Neural cell (in vitro differentiated cells): ENCODE results near the gene RXFP4. TPM values are rescaled to one million over a fixed set of nuclear protein-coding genes. Genes with fewer than 3 reads are reported as not detected.
"Not testable (repeated sequence)": the region's sequence is repeated elsewhere in the genome, so short reads cannot be mapped to it uniquely, and the experiment has no call there.

Experiments used
- H2AFZ ChIP-seq: fragments of 200-600, 300-800 bp; sonication (generic), shearing (Covaris generic); 2 replicates; pipeline ENCODE4 v1.6.0; 2014; ENCODE audit warnings: low read depth, mild to moderate bottlenecking, antibody characterized with exemption, low read length, moderate library complexity
- H3F3A ChIP-seq: fragments of 200-600 bp; shearing (Covaris generic); 2 replicates; pipeline ENCODE4 v1.6.1; 2016; ENCODE audit warnings: mild to moderate bottlenecking, moderate library complexity, mixed read lengths, antibody characterized with exemption, low read length; ENCODE audit not compliant: insufficient read depth, poor library complexity, severe bottlenecking
- H3K27ac ChIP-seq: fragments of 200-600, 300-800 bp; sonication (generic), shearing (Covaris generic); 2 replicates; pipeline ENCODE4 v1.5.1; 2014; ENCODE audit warnings: mild to moderate bottlenecking, low read length, moderate library complexity
- H3K27me3 ChIP-seq: fragments of 300-800, 200-600 bp; sonication (generic), shearing (Covaris generic); 2 replicates; pipeline ENCODE4 v1.6.0; 2014; ENCODE audit warnings: mild to moderate bottlenecking, low read depth, low read length, moderate library complexity; ENCODE audit not compliant: insufficient read depth
- H3K36me3 ChIP-seq: fragments of 300-800, 200-600 bp; sonication (generic), shearing (Covaris generic); 2 replicates; pipeline ENCODE4 v1.5.1; 2014; ENCODE audit warnings: mild to moderate bottlenecking, antibody characterized with exemption, low read length, moderate library complexity; ENCODE audit not compliant: insufficient read depth
- H3K4me2 ChIP-seq: fragments of 300-800, 200-600 bp; sonication (generic), shearing (Covaris generic); 2 replicates; pipeline ENCODE4 v1.6.0; 2014; ENCODE audit warnings: mild to moderate bottlenecking, low read length
- H3K4me3 ChIP-seq: fragments of 300-800, 200-600 bp; sonication (generic), shearing (Covaris generic); 2 replicates; pipeline ENCODE4 v1.5.1; 2014; ENCODE audit warnings: mild to moderate bottlenecking, low read length, moderate library complexity
- H3K79me2 ChIP-seq: fragments of 200-600 bp; shearing (Covaris generic); replicated peaks from 2 replicates; pipeline ENCODE4 v1.6.0; 2014; ENCODE audit warnings: mild to moderate bottlenecking, low read length, moderate library complexity; ENCODE audit not compliant: insufficient read depth
- H3K9ac ChIP-seq: fragments of 300-800, 200-600 bp; sonication (generic), shearing (Covaris generic); 2 replicates; pipeline ENCODE4 v1.6.1; 2016; ENCODE audit warnings: mild to moderate bottlenecking, low read length, mixed read lengths
- H3K9me2 ChIP-seq: fragments of 200-600 bp; shearing (Covaris generic); 2 replicates; pipeline ENCODE4 v1.6.1; 2016; ENCODE audit warnings: mild to moderate bottlenecking, low read length, mixed read lengths; ENCODE audit not compliant: insufficient read depth
- H3K9me3 ChIP-seq: fragments of 200-600, 300-800 bp; sonication (generic), shearing (Covaris generic); 2 replicates; pipeline ENCODE4 v1.6.1; 2016; ENCODE audit warnings: mild to moderate bottlenecking, mixed run types, low read length, moderate library complexity, mixed read lengths
- H4K20me1 ChIP-seq: fragments of 200-600 bp; shearing (Covaris generic); 2 replicates; pipeline ENCODE4 v1.6.1; 2016; ENCODE audit warnings: mild to moderate bottlenecking, mixed run types; ENCODE audit not compliant: insufficient read depth
- CTCF ChIP-seq: fragments of 450-650 bp; IDR thresholded peaks from 2 replicates; pipeline ENCODE4 v1.5.1; 2014; ENCODE audit warnings: antibody characterized with exemption, mild to moderate bottlenecking, moderate library complexity; ENCODE audit not compliant: poor library complexity, severe bottlenecking
- EZH2 ChIP-seq: fragments of 200-600, 300-800 bp; shearing (Covaris generic), sonication (generic); IDR thresholded peaks from 2 replicates; pipeline ENCODE4 v1.6.1; 2014; ENCODE audit warnings: antibody characterized with exemption, low read length, borderline replicate concordance, mild to moderate bottlenecking; ENCODE audit not compliant: insufficient read depth, poor library complexity, severe bottlenecking
- MXI1 ChIP-seq: fragments of 450-650 bp; conservative IDR thresholded peaks from 2 replicates; pipeline ENCODE4 v1.6.1; 2014; ENCODE audit warnings: antibody characterized with exemption, mild to moderate bottlenecking; ENCODE audit not compliant: poor library complexity, severe bottlenecking
- POLR2AphosphoS5 ChIP-seq: IDR thresholded peaks from 2 replicates; pipeline ENCODE4 v1.6.1; 2012
- RAD21 ChIP-seq: fragments of 450-650 bp; conservative IDR thresholded peaks from 2 replicates; pipeline ENCODE4 v1.6.1; 2014; ENCODE audit warnings: antibody characterized with exemption, mild to moderate bottlenecking, moderate library complexity
- polyA plus RNA-seq: library from polyadenylated mRNA; depleted of rRNA; stranded (reverse); fragments of >200 nt; gene quantifications from 2 replicates; pipeline ENCODE4 v1.2.3, GENCODE V29; 2014
- TF ChIP-seq, protein P1 (sequence below): IDR thresholded peaks from 2 replicates; pipeline ENCODE4 v1.6.1; 2012; ENCODE audit warnings: borderline replicate concordance

Gene RXFP4
- polyA plus RNA-seq, 1 donor from 2014 or later: not detected

- H3K36me3 ChIP-seq: no peaks in the 10 kb centered on the region
- no peak overlapping the region for H3K4me2 ChIP-seq
- no peaks in the 10 kb centered on the region for H3K27me3 ChIP-seq
- no peak overlapping the region for H3K9ac ChIP-seq
- H3K79me2 ChIP-seq: peaks cover 8% of the 10 kb centered on the region
- no peak overlapping the region for H2AFZ ChIP-seq
- H3F3A ChIP-seq: no peaks in the 10 kb centered on the region
- TF ChIP-seq CTCF (no peak), RAD21 (no peak)
- no peak overlapping the region for H3K27ac ChIP-seq
- no peaks in the 10 kb centered on the region for H4K20me1 ChIP-seq
- no peak overlapping the region for H3K4me3 ChIP-seq
- no peaks in the 10 kb centered on the region for H3K9me3 ChIP-seq
- no peaks in the 10 kb centered on the region for H3K9me2 ChIP-seq
These were observed 42.0 kb downstream of the RXFP4 start for GRCh38 chr1:155983191-155984024.

DNA sequence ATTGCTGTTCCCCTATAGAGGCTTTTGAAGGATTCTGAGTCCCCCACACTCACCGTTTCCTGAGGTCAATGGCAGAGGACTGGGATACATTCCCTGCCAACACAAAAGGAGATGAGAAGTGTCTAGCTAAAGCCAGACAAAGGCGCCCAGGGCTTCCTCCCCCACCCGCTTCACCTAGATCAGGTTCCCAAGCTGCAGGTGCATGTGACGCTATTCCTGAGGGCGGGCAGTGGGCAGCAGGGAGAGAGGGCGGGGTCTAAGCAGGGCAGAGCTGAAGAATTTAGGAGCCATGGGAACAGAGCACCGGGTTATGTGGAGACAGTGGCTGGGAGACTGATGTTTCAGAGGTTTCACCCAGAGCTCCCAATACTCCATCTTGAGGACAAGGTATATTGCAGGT is 42.9 kb downstream of the RXFP4 start:
- no peaks in the 10 kb centered on the region for H3K36me3 ChIP-seq
- no peaks in the 10 kb centered on the region for H3K9me3 ChIP-seq
- no peaks in the 10 kb centered on the region for H3K79me2 ChIP-seq
- no peaks in the 10 kb centered on the region for H3F3A ChIP-seq
- TF ChIP-seq RAD21 (no peak), POLR2AphosphoS5 (no peak), EZH2 (no peak), CTCF (no peak), MXI1 (no peak)
- TF ChIP-seq, protein P1, sequence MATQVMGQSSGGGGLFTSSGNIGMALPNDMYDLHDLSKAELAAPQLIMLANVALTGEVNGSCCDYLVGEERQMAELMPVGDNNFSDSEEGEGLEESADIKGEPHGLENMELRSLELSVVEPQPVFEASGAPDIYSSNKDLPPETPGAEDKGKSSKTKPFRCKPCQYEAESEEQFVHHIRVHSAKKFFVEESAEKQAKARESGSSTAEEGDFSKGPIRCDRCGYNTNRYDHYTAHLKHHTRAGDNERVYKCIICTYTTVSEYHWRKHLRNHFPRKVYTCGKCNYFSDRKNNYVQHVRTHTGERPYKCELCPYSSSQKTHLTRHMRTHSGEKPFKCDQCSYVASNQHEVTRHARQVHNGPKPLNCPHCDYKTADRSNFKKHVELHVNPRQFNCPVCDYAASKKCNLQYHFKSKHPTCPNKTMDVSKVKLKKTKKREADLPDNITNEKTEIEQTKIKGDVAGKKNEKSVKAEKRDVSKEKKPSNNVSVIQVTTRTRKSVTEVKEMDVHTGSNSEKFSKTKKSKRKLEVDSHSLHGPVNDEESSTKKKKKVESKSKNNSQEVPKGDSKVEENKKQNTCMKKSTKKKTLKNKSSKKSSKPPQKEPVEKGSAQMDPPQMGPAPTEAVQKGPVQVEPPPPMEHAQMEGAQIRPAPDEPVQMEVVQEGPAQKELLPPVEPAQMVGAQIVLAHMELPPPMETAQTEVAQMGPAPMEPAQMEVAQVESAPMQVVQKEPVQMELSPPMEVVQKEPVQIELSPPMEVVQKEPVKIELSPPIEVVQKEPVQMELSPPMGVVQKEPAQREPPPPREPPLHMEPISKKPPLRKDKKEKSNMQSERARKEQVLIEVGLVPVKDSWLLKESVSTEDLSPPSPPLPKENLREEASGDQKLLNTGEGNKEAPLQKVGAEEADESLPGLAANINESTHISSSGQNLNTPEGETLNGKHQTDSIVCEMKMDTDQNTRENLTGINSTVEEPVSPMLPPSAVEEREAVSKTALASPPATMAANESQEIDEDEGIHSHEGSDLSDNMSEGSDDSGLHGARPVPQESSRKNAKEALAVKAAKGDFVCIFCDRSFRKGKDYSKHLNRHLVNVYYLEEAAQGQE: no peak
- H3K4me2 ChIP-seq: no peak overlapping the region
- no peaks in the 10 kb centered on the region for H4K20me1 ChIP-seq
- no peak overlapping the region for H2AFZ ChIP-seq
- H3K9ac ChIP-seq: no peak overlapping the region
- no peaks in the 10 kb centered on the region for H3K9me2 ChIP-seq
- no peak overlapping the region for H3K4me3 ChIP-seq
- H3K27ac ChIP-seq: no peak overlapping the region
- no peaks in the 10 kb centered on the region for H3K27me3 ChIP-seq

GRCh38 chr1:155984903-155985645 is 43.6 kb downstream of the RXFP4 start:
- H3K36me3 ChIP-seq, H3K4me3 ChIP-seq, H3K27me3 ChIP-seq, H3K9me2 ChIP-seq, H3K27ac ChIP-seq, H2AFZ ChIP-seq, H3F3A ChIP-seq, H3K79me2 ChIP-seq, H3K4me2 ChIP-seq, H3K9me3 ChIP-seq, H3K9ac ChIP-seq, H4K20me1 ChIP-seq: not testable (repeated sequence)
